NCI-H128 (cell line): ENCODE measurements around the gene BIRC7.
"Not testable (repeated sequence)": the region's sequence is repeated elsewhere in the genome, so short reads cannot be mapped to it uniquely, and the experiment has no call there.

Experiments
- DNase-seq: peaks from one replicate; lab custom pipeline; 2025; ENCODE audit not compliant: unreplicated experiment; lab: John Stamatoyannopoulos, UW

BIRC7 gene

DNA sequence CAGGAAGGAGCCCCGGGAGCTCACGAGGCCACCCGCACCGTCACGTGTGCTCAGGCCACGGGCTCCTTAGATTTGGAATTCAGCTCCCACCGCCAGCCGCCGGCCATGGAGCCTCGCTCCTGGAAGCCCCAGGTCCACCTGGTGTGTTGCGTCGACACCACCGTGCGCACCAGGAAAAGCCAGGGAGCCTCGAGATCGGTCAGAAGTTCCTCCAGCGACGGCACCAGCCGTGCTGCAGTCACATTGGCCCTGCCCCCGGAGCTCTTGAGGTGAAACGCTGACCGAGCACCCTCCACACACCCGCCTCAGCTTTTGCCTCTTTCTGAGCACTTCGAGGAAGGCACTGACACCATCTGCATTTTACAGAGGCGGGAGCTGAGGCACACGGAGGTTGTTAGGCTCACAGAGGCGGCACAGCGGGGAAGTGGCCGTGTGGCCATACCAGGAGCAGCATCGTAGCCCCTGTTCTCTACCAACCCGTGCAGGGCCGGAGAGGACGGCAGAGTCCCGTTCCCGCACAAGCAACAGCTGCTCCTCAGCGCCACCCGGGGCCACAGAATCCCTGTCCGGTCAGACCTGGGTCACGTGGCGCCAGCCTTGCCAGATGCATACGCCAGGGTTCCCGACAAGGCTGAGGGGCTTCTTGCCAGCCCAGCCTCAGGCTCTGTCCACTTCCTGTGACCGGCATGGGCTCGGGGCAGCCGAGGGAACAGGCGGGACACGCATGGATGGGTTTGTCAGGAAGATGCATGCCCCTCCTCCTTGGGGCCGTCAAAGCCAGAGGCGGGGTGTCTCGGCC, 11.0 kb downstream of the BIRC7 start:
- DNase-seq = no peak

DNA sequence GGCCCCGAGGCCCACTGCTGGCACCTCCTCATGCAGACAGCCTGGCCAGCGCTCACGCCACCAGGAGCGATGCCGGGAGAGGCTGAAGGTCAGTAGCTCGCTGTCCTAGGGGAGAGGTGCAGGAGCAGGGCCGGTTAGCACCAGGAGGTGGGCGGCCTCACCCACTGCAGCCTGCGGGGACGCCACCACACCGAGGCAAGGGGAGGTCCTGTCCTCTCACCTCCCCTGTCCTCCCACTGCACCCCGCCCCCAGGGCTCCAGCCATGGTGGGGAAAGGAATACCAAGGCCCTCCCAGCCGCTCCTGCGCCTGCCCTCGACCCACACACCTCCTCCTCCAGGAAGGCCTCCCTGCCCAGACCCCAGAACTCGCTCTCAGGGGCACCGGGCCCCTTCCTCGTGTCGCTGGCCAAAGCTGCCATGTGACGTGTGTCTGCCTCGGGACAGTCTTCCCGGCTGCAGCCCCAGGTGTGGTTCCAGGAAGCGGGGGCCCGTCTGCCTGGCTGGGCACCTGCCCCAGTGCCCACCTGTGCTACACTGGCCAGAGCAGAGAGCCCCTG, 12.0 kb downstream of the BIRC7 start:
- no peak for DNase-seq

DNA sequence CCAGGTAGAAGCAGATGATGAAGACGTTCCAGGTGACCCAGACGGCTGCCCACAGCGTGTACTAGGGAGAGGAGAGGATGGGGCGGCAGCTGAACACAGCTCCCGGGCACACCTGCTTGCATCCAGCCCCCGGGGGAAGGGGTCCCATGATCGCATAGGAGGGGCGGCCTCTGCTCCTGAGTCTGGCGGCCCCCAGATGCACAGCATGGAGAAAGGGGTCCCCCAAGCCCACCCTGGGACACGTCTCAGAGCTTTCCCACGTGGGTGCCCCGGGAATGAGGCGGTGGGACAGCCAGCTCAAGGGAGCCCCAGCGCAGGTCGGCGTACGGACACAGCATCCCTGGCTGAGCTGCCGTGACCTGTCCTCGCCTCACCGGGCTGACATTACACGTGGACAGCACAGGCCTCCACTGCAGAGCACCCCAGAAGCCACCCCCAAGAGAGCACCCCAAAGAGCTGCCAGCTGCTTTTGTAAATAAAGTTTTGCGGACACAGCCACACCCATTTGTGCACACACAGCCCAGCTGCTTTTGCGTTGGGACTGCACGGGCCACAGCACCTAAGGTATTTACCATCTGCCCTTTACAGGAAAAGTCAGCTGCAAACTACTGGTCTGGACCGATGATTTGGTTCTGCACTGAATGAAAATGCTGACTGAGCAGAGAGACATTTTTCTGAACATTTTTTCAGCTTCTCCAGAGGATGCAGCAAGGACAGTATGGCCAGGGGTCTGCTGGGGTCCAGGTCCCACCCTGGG, 13.3 kb downstream of the BIRC7 start:
- DNase-seq = no peak

DNA sequence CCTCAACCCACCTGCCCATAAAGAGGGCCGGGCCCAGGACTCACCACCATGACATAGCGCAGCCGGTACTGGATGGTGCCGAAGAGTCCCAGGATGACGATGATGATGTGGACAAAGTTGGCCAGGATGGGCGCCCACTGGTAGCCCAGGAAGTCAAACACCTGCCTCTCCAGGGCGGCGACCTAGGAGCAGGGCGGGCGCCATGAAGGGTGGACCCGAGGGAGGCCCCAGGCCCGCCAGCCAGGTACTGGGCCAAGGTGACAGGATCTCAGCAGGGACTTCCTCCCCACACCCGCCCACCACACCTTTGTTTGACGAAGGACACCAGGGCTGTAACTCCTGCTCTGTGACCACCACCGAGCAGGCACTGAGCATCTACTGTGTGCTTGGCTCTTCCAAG, 14.2 kb downstream of the BIRC7 start:
- no peak for DNase-seq

DNA sequence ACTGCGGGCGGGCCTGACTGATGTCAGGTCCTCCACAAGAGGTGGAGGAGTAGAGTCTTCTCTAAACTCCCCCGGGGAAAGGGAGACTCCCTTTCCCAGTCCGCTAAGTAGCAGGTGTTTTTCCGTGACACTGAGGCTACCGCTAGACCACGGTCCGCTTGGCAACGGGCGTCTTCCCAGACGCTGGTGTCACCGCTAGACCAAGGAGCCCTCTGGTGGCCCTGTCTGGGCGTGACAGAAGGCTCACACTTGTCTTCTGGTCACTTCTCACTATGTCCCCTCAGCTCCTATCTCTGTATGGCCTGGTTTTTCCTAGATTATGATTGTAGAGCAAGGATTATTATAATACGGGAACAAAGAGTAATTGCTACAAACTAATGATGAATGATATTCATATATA, 15.6 kb downstream of the BIRC7 start:
- not testable (repeated sequence) for DNase-seq

DNA sequence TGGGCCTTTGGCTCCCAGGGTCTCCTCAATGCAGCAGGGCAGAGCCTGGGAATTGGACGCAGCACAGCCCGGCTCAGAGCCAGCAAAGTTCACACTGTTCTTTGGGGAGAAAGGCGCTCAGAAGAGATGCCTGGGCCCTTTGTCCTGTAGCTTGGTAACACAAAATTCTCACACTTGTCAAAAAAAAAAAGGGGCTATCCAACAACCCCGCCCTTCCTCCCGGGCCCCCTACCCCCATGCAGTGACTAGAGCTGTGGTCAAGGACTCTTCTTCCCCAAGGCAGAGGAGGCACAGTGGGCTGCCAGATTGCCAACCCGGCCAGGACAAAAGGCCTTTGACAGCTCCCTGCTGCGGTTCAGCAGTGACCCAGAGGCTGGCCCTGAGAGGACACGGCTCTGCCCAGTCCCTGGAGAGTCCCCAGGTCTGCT, 16.6 kb downstream of the BIRC7 start:
- DNase-seq = no peak

DNA sequence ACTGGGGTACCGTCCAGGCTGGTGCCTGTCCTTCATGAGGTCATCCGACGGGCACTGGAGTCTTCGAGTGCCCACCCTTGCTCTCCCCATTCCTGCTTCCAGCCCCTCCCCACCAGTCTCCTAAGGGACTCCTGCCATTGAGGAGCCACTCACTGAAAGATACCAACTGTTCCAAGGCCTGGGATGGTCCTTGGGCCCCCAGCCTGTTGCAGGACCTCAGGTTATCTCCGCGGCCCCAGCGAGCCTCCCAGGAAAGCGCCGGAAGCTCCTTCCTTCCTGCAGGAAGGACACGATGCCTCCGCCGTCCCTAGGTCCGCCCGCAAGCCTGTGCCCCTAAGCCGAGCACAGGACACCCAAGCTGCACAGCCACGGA, 17.3 kb downstream of the BIRC7 start:
- no peak for DNase-seq

DNA sequence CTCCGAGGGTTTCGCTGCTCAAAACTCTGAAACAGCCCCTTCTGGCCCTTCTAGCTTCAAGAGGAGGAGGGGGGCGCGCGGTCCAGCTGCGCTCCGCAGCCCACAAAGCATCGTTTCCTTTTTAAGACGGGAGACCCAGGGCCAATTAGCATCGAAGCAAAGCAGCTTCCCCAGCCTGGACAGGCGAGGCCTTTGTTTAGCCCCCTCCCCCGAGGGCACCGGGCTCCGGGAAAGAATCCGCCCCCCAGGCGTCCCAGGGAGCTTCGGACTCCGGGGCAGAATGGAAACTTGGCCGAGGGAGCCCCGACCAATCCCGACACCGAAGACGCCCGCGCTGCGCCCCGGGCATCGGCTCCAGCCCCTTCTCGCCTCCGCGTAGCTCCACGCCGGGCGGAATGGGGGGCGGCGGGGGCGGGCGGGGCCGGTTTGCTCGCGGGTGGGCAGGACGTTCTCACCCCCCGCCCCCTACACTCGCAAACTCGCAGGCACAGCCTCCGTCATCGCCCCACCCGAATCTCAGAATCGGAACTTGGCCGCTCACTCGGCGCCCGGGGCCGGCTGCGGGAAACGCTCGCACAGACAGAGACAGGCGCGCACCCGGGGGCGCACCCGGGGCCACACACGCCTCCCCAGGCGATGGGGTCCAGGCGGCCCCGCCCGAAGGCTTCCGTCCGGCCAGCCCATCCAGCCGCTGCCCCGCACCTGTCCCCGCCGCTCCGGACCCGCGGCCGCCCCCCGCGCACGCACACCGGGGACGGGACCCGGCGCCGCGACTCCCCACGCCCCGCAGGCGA, 17.9 kb downstream of the BIRC7 start:
- no peak for DNase-seq

DNA sequence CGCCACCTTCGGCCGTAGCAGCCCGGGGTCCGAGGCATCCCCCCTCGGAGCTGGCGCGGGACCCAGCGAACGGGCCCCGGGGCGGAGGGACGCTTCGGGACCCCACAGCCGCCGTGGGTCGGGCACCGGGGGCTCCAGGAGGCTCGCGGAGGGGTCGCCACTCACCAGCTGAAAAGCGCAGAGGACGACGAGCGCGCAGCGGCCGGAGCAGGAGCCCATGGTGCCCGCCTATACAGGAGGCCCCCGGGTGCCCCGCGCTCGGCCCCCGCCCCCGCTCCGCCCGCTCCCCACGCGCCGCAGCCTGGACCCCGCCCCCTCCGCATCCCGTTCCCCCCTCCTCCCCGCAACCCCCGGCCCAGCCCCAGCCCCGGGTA, 18.5 kb downstream of the BIRC7 start, which contains the start of gene NKAIN4:
Gene NKAIN4, minus strand, starts transcription at position 232 of the 374 bp plus-strand sequence. Its CDS starts 13 bp downstream, at position 219.
- no peak for DNase-seq

DNA sequence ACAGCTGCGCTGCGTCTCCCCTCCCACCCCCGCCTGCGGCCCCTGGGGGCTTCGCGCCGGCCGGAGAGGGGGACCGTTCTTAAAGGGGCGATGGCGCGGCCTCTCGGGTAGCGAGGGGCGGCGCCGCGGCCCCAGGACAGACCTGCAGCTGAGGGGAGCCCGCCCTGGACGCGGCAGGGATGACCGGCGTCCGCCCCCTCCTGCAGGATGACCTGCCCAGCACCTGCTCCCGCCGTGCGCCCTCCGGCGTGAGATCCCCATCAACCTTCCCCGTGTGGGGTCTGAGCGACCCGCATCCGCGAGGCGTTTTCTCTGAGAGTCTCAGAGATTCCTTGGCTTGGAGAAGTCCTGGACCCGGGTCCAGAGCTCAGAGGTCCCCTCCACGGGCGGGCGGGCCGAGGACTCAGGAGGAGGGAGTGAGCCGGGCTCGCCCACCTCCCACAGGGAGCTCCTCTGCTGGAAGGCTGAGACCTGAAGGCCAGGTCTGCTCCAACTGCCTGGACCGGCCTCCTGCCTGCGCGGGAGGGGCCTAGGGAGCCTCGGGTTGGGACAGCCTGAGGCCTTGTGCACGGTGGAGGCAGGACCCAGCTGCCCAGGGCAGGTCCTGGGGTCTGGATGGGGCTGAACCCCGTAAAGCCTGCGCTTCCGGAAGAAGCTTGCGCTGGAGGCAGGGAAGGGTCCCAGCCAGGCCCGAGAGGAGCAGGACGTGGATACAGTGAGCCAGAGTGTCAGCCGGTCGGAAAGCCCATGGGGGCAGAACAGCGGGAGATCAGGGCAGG, 19.1 kb downstream of the BIRC7 start:
- DNase-seq = no peak

DNA sequence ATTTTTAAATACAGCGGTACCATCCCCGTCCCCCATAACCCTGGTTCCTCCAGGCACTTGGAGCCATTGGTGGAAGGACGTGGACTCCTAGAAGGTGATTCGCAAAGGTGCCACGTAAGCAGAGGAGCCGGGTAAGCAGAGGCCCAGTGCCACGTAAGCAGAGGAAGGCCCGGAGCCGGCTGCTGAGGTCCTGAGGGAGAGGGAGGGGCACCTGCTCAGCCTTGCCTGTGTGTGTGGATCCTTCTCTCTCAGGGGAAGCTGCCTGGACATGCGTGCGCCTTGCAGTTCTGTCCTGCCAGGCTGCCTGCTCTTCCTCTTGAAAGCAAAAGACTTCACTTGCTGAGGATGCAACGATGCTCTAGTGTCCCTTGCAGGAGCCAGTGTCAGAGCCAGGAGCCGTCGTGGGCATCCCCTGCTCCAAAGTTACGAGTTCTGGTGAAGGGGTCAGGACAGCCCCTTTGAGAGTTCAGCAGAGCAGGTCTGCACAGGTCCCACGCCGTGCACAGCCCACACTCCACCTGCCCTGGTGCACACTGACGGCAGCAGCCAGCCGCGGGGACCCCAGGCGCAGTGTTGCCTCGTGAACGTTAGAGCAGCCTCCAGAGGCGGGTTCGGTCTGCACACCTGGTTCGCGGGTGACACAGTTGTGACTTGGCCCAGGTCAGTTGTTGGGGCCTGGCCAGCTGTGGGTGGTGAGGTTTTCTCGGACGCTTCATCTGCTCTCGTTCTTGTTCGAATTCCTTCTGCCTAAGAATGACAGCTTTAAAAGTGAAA, 20.4 kb downstream of the BIRC7 start:
- DNase-seq = no peak

DNA sequence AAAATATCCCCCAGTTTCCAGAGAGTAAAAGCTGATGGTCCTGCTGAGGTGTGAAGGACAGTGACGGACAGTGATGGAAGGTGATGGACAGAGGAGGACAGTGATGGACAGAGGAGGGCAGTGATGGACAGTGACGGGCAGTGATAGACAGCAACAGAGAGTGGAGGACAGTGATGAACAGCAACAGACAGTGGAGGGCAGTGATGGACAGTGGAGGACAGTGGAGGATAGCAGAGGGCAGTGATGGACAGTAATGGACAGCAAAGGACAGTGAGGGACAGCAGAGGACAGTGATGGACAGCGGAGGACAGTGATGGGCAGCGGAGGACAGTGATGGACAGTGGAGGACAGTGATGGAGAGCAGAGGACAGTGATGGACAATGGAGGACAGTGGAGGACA, 21.2 kb downstream of the BIRC7 start:
- DNase-seq = no peak

DNA sequence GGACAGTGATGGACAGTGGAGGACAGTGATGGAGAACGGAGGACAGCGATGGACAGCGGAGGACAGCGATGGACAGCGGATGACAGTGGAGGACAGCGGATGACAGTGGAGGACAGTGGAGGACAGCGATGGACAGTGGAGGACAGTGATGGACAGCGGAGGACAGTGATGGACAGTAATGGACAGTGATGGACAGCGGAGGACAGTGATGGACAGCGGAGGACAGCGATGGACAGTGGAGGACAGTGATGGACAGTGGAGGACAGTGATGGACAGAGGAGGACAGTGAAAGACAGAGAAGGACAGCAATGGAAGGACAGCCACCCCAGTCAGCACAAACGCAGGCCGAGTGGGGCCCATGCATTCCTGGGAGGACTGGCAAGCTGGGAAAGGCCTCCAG, 21.9 kb downstream of the BIRC7 start:
- no peak for DNase-seq

DNA sequence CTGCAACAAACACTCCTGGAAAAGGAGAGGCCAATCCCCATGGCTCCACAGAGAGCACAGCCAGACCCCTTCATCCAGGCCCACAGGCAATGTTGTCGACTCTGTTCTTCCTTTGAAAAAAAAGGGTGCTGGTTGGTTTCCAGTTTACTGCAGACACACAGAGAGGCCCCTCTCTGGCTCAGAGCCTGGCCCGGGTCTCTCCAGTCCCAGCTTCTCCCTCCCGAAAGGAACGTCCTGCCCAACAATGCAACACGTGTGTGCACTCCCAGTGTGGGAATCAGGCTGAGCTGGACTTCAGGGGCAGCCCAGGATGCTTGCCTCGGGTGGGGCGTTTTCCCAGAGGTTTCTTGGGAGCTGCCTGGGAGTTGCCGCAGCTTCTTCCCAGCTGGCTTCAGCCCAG, 23.1 kb downstream of the BIRC7 start:
- DNase-seq = no peak

DNA sequence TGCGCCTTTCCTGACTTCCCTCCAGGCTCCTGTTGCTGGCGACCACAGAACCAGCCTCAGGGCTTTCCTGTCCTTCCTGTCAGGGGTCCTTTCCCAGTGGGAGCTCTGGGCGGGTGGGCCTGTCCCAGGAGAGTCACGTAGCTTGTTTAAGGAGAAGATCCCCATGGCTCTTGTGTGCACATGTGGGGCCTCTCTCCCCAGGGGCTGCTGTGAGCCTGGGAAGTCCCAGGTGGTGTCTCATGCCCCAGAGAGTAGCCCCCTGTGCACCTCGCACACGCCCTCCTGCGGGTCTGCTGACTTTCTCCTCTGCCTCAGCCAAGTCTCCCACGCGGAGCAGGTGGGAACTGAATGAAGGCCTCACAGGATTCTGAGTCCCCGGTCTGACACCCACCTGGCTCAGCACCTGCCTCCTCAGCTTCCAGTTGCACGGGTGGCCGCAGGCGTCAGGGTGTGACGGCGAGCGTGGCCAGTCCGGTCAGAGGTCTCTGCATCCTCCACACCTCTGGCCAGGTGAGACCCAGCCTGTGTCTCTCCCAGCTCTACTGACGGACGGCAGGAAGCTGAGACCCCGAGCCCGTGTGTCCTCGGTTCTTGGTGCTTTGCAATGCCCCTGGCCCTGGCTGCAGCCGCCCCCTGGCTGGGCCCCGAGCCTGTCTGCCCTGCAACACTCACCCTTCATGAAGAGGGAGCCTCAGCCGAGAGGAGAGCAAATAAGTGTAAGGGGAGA, 24.2 kb downstream of the BIRC7 start:
- DNase-seq = no peak

DNA sequence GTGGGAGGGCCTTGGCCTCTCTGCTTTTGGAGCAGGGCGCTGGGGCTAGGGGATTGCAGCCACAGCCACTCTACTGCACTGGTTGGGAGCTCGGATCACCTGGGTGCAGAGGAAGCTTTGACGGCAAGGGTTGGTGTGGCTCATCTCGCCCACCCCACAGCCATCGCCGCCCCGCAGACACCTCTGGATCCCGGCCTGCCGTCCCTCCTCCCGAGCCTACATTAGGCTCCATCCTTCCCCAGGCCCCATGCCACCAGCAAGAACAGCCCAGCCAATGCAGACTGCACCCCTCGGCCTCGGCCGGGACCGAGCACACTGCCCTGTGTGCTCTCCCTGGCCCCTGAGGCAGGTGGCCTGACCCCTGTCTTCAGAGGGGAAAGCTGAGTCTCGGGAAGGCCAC, 24.8 kb downstream of the BIRC7 start:
- no peak for DNase-seq

DNA sequence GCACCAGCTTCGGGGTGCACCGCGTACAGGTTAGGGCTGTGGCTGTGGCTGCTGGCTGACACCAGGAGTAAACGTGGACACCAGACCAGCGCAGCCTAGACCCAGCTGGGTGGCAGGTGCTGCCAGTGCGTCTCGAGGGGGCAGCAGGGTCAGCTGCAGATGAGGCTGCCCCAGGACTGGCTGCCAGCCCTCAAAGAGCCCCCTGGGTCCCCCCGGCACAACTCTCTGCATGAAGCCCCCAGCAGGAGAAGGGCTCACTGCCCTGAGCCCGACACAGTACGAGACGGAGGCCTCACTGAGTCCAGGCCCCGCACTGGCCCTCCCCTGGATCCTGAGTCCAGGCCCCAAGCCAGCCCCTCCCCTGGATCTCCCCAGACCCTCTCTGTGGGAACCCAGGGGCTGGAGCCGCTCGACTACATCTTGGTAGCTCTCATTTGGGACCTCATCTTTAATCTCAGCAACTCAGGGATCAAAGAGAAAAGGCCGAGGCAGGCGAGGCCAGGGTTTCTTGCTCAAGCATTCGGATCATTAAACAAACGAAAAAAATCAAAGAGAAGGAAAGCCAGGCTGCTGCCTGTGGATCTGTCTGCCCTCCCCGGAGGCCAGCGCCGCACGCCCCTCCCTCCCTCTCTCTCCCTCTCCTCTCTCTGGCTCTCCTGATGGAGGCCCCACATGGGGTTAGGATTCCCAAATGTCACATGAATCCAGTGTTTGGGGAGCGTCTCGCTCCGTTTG, 25.5 kb downstream of the BIRC7 start:
- no peak for DNase-seq

DNA sequence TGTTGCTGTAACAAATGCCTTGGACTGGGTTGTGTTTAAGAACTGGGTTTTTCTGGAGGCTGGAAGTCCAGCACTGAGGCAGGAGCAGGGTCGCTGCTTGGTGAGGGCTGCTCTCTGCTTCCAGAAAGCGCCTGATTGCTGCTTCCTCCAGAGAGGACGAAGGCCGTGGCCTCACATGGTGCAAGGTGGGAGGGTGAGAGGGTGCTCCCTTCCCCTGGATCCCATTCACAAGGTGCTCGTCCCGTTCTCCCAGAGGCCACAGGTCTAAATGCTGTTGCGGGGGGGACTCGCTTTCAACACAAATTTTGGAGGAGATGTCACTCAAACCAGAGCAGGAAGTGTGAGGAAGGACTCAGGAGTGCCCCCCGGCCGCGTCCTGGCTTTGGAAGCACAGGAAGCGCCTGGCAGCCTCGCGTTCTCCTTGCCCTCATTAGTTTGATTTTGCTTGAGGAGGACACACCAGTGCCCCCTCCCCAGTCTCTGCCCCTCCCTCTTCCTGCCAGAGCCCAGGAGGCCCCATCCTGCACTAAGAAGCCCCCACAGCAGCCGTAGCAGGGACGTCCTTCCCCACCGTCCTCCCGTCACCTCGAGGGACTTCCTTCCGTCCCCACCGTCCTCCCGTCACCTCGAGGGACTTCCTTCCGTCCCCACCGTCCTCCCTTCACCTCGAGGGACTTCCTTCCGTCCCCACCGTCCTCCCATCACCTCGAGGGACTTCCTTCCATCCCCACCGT, 26.3 kb downstream of the BIRC7 start:
- no peak for DNase-seq
